Measurements from ENCODE around the gene ANO1.

ANO1 gene

GRCh38 chr11:70118642-70119041 is 40.5 kb downstream of the ANO1 start:
- no peak overlapping the region for H3K9ac ChIP-seq
- no peaks in the 10 kb centered on the region for H3K27me3 ChIP-seq (ENCODE audit: control insufficient read depth, insufficient read depth, low read length)
- no peak overlapping the region for H3K27ac ChIP-seq
- TF ChIP-seq, protein P1, sequence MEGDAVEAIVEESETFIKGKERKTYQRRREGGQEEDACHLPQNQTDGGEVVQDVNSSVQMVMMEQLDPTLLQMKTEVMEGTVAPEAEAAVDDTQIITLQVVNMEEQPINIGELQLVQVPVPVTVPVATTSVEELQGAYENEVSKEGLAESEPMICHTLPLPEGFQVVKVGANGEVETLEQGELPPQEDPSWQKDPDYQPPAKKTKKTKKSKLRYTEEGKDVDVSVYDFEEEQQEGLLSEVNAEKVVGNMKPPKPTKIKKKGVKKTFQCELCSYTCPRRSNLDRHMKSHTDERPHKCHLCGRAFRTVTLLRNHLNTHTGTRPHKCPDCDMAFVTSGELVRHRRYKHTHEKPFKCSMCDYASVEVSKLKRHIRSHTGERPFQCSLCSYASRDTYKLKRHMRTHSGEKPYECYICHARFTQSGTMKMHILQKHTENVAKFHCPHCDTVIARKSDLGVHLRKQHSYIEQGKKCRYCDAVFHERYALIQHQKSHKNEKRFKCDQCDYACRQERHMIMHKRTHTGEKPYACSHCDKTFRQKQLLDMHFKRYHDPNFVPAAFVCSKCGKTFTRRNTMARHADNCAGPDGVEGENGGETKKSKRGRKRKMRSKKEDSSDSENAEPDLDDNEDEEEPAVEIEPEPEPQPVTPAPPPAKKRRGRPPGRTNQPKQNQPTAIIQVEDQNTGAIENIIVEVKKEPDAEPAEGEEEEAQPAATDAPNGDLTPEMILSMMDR (IDR thresholded peaks at IDR 0.05) = no peak
- no peak overlapping the region for H3K4me2 ChIP-seq (ENCODE audit: low read length)
- H3K4me3 ChIP-seq (ENCODE audit: low read depth, low read length) = no peak overlapping the region
- H2AFZ ChIP-seq = no peak overlapping the region
- no peaks in the 10 kb centered on the region for H3K79me2 ChIP-seq
- H3K36me3 ChIP-seq (ENCODE audit: control insufficient read depth, insufficient read depth, low read length) = no peaks in the 10 kb centered on the region
- peaks cover 3% of the 10 kb centered on the region for H3K4me1 ChIP-seq
- no peaks in the 10 kb centered on the region for H3K9me3 ChIP-seq (ENCODE audit: control insufficient read depth, low read length)

GRCh38 chr11:70119502-70119901 is 41.4 kb downstream of the ANO1 start:
- H3K9ac ChIP-seq = no peak overlapping the region
- no peaks in the 10 kb centered on the region for H3K27me3 ChIP-seq (ENCODE audit: control insufficient read depth, insufficient read depth, low read length)
- no peak overlapping the region for H3K27ac ChIP-seq
- H2AFZ ChIP-seq = no peak overlapping the region
- no peaks in the 10 kb centered on the region for H3K9me3 ChIP-seq (ENCODE audit: control insufficient read depth, low read length)
- H3K4me3 ChIP-seq (ENCODE audit: low read depth, low read length) = no peak overlapping the region
- no peak overlapping the region for H3K4me2 ChIP-seq (ENCODE audit: low read length)
- H3K4me1 ChIP-seq = peaks cover 3% of the 10 kb centered on the region
- TF ChIP-seq, protein P1 (IDR thresholded peaks at IDR 0.05) = no peak
- H3K36me3 ChIP-seq (ENCODE audit: control insufficient read depth, insufficient read depth, low read length) = no peaks in the 10 kb centered on the region
- H3K79me2 ChIP-seq = no peaks in the 10 kb centered on the region

DNA sequence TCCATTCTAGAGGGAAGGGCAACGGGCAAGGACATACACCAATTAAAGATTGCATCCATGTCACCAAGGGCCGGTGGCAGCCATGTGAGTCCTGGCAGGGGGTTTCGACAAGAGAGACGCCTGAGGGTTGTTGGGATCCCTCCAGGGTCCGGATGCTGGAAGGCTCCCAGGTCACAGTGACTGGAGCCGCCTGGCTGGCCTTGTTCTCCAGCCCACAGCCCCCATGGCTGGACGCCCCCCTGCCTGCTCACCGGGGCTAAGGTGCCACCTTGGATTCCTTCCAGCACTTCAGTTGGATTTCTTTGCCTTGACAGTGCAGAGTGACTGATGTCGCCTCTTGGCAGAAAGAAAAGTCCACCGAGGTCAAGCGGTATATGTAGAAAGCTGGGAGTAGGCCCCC is 42.6 kb downstream of the ANO1 start:
- Histone ChIP-seq H3K9ac (no peak overlapping the region), H3K79me2 (no peaks in the 10 kb centered on the region), H3K4me1 (peaks cover 3% of the 10 kb centered on the region), H3K9me3 (ENCODE audit: control insufficient read depth, low read length) (no peaks in the 10 kb centered on the region), H3K36me3 (ENCODE audit: control insufficient read depth, insufficient read depth, low read length) (no peaks in the 10 kb centered on the region), H3K4me3 (ENCODE audit: low read depth, low read length) (no peak overlapping the region), H2AFZ (no peak overlapping the region), H3K4me2 (ENCODE audit: low read length) (no peak overlapping the region), H3K27me3 (ENCODE audit: control insufficient read depth, insufficient read depth, low read length) (no peaks in the 10 kb centered on the region), H3K27ac (no peak overlapping the region)
- TF ChIP-seq, protein P1 (IDR thresholded peaks at IDR 0.05) = no peak

- H2AFZ ChIP-seq = no peak overlapping the region
- TF ChIP-seq, protein P1 (IDR thresholded peaks at IDR 0.05) = no peak
- no peaks in the 10 kb centered on the region for H3K36me3 ChIP-seq (ENCODE audit: control insufficient read depth, insufficient read depth, low read length)
- H3K27me3 ChIP-seq (ENCODE audit: control insufficient read depth, insufficient read depth, low read length) = no peaks in the 10 kb centered on the region
- no peaks in the 10 kb centered on the region for H3K79me2 ChIP-seq
- no peaks in the 10 kb centered on the region for H3K4me1 ChIP-seq
- H3K27ac ChIP-seq = no peak overlapping the region
- H3K4me3 ChIP-seq (ENCODE audit: low read depth, low read length) = no peak overlapping the region
- no peaks in the 10 kb centered on the region for H3K9me3 ChIP-seq (ENCODE audit: control insufficient read depth, low read length)
- no peak overlapping the region for H3K9ac ChIP-seq
- H3K4me2 ChIP-seq (ENCODE audit: low read length) = no peak overlapping the region
Measured at GRCh38 chr11:70122490-70123198, 44.5 kb downstream of the ANO1 start.

DNA sequence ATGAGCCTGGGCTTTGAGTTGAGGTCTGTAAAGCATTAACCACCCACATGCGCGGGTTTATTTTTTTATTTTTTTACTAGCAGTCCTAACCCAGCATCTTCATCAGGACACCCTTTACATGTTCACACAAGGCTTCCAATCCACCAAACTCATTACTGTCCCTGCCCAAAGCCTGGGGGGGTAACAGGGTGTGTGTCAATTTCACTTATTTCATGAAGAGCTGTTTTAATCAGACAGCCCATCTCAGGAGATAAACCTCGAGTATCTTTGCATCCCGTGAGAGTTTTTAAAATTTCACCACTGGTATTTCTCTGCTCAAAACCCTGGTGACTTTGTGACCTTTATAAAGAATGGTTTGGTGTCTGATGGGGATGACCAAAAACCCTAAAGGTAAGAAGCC is 45.6 kb downstream of the ANO1 start:
- H3K4me1 ChIP-seq = no peaks in the 10 kb centered on the region
- no peaks in the 10 kb centered on the region for H3K9me3 ChIP-seq (ENCODE audit: control insufficient read depth, low read length)
- H3K4me2 ChIP-seq (ENCODE audit: low read length) = no peak overlapping the region
- H3K4me3 ChIP-seq (ENCODE audit: low read depth, low read length) = no peak overlapping the region
- H3K27ac ChIP-seq = no peak overlapping the region
- TF ChIP-seq, protein P1 (IDR thresholded peaks at IDR 0.05) = no peak
- no peak overlapping the region for H2AFZ ChIP-seq
- H3K9ac ChIP-seq = no peak overlapping the region
- H3K27me3 ChIP-seq (ENCODE audit: control insufficient read depth, insufficient read depth, low read length) = no peaks in the 10 kb centered on the region
- no peaks in the 10 kb centered on the region for H3K36me3 ChIP-seq (ENCODE audit: control insufficient read depth, insufficient read depth, low read length)
- H3K79me2 ChIP-seq = no peaks in the 10 kb centered on the region

All from parathyroid adenoma (tissue), 2 donors.